ENCODE measurements around the gene PSMA7. TPM values are rescaled to one million over a fixed set of nuclear protein-coding genes. Genes with fewer than 3 reads are reported as not detected.

PSMA7 gene
- total and polyA plus RNA-seq, 2 of the 8 experiments (the other 6 are each of a cell fraction or from before 2014, with no cell fraction given) = 361 to 648 TPM

DNA sequence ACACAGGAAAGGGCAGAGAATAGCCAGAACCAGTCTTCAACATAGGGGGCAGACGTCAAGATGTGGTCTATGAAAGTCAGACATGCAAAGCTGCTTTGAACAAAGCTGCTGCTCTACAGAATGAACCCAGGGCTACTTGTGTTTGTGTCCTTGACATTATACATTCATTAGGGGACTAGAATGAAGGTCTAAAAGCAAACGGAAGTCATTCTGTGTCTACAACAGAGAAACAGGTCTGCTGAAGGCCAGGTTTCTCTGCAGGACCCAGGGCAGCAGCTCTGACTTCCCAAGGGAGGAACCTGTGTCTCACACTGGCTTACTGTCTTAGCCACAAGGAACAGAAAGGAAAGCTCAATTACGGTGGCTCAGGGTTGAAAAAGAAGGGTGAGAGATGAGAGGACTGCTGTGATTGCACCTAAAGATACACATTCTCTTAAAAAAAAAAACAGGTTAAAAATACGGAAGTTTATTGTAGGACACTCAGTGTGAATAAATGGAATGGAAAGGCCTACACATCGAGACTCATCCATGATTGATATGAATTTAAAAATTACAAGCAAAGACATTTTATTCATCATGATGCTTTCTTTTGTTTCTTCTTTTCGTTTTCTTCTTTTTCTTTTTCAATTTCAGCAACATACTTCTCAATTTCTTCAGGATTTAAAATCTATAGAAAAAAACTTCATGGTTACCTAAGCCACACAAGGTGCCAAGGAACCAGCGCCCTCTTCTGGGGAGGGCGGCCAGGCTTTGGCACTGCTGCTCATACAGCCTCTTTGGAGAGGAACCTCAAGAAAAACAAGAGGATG is 6.7 kb downstream of the PSMA7 start (continued):
- TF ChIP-seq, protein P1, sequence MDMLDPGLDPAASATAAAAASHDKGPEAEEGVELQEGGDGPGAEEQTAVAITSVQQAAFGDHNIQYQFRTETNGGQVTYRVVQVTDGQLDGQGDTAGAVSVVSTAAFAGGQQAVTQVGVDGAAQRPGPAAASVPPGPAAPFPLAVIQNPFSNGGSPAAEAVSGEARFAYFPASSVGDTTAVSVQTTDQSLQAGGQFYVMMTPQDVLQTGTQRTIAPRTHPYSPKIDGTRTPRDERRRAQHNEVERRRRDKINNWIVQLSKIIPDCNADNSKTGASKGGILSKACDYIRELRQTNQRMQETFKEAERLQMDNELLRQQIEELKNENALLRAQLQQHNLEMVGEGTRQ (IDR thresholded peaks at IDR 0.05; ENCODE audit: low read length) = no peak
- TF ChIP-seq KDM1A (IDR thresholded peaks at IDR 0.05; ENCODE audit: borderline replicate concordance, low read length) (no peak), SUZ12 (IDR thresholded peaks at IDR 0.05; ENCODE audit: low read length) (no peak), POLR2A (IDR thresholded peaks at IDR 0.05; ENCODE audit: control extremely low read depth in 1 of 2, low read depth in 2 of 2, low read length in 2 of 2) (peak in 1 of 2 experiments; percentile 47; a peak in 1 of 3 replicates), EZH2 (IDR thresholded peaks at IDR 0.05; ENCODE audit: low read depth, low read length, severe bottlenecking) (no peak), JUND (IDR thresholded peaks at IDR 0.05; ENCODE audit: low read length) (no peak), KDM4A (IDR thresholded peaks at IDR 0.05; ENCODE audit: low read depth, low read length, severe bottlenecking) (no peak), CTBP2 (IDR thresholded peaks at IDR 0.05; ENCODE audit: borderline replicate concordance, insufficient read depth, insufficient read length, low read length) (no peak), BACH1 (IDR thresholded peaks at IDR 0.05; ENCODE audit: low read length) (no peak), RNF2 (IDR thresholded peaks at IDR 0.05; ENCODE audit: borderline replicate concordance, low read depth, low read length, missing control alignments, poor library complexity, severe bottlenecking) (no peak), RAD21 (IDR thresholded peaks at IDR 0.05 in 1 of 2, conservative IDR thresholded peaks at IDR 0.05 in 1 of 2; ENCODE audit: low read depth in 2 of 2, low read length in 2 of 2) (peak; percentile 68 to 74), POU5F1 (IDR thresholded peaks at IDR 0.05; ENCODE audit: low read depth, low read length) (no peak)
- TF ChIP-seq, protein P2, sequence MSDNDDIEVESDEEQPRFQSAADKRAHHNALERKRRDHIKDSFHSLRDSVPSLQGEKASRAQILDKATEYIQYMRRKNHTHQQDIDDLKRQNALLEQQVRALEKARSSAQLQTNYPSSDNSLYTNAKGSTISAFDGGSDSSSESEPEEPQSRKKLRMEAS (IDR thresholded peaks at IDR 0.05) = no peak
- TF ChIP-seq, protein P3, sequence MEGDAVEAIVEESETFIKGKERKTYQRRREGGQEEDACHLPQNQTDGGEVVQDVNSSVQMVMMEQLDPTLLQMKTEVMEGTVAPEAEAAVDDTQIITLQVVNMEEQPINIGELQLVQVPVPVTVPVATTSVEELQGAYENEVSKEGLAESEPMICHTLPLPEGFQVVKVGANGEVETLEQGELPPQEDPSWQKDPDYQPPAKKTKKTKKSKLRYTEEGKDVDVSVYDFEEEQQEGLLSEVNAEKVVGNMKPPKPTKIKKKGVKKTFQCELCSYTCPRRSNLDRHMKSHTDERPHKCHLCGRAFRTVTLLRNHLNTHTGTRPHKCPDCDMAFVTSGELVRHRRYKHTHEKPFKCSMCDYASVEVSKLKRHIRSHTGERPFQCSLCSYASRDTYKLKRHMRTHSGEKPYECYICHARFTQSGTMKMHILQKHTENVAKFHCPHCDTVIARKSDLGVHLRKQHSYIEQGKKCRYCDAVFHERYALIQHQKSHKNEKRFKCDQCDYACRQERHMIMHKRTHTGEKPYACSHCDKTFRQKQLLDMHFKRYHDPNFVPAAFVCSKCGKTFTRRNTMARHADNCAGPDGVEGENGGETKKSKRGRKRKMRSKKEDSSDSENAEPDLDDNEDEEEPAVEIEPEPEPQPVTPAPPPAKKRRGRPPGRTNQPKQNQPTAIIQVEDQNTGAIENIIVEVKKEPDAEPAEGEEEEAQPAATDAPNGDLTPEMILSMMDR (IDR thresholded peaks at IDR 0.05; ENCODE audit: control extremely low read depth in 1 of 3, insufficient read depth in 1 of 3, low read depth in 1 of 3, low read length in 3 of 3) = peak; percentile 76 to 90 (median 79)
